ENCODE data around the gene SDK2.

Gene SDK2

DNA sequence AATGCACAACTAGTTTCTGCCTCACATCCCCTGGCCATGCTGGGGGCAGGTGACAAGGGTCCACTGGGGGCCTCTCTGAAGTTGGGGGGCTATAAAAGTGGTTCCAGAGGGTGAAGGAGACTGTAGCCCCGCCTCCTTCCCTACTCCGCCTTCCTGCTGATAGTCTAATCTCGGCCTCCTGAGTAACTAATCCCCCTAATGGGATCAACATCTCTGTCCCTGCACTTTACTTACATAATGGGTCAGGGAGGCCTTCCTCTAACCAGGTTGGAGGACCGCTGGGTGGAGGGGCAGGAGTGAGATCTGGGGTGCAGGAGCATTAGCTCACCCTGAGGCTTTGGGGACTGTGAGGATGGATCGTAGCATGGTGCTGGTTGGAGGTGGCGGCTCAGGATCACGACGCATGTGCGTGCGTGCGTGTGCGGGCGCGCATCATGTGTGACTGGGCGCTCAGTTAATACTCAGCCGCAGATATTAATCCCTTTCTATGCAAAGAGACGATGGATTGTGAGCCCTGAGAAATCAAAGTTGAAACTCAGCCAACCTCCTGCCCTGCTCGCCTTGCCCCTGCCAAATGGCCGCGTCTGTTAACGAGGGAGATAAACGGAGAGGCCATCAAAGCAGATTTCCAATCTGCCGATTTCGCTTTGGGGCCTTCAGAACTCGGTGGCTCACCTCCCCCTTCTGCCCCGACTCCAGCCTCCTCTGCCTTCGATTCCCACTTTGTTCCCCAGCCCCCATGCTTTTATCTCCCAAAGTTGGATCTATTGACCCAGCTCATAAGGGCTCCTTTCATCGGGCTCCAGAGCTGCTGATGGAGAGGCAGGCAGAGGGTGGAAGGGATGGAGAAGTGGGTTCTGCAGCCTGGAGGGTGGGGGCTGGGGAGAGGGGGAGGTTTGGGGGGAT, 107.3 kb downstream of the SDK2 start:
- DNase-seq = peak; percentile 38
- H3K9me3 ChIP-seq = no peaks in the 10 kb centered on the region
- peaks cover 18% of the 10 kb centered on the region for H3K4me1 ChIP-seq
- H3K27me3 ChIP-seq = peaks cover 4% of the 10 kb centered on the region; the same call in 1 of the 2 replicates
- peak overlapping the region; percentile 34 for H3K4me3 ChIP-seq (ENCODE audit: low read depth, low read length)
- TF ChIP-seq, protein P1, sequence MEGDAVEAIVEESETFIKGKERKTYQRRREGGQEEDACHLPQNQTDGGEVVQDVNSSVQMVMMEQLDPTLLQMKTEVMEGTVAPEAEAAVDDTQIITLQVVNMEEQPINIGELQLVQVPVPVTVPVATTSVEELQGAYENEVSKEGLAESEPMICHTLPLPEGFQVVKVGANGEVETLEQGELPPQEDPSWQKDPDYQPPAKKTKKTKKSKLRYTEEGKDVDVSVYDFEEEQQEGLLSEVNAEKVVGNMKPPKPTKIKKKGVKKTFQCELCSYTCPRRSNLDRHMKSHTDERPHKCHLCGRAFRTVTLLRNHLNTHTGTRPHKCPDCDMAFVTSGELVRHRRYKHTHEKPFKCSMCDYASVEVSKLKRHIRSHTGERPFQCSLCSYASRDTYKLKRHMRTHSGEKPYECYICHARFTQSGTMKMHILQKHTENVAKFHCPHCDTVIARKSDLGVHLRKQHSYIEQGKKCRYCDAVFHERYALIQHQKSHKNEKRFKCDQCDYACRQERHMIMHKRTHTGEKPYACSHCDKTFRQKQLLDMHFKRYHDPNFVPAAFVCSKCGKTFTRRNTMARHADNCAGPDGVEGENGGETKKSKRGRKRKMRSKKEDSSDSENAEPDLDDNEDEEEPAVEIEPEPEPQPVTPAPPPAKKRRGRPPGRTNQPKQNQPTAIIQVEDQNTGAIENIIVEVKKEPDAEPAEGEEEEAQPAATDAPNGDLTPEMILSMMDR (IDR thresholded peaks at IDR 0.05; ENCODE audit: low read depth, low read length) = no peak
- H3K36me3 ChIP-seq = no peaks in the 10 kb centered on the region

DNA sequence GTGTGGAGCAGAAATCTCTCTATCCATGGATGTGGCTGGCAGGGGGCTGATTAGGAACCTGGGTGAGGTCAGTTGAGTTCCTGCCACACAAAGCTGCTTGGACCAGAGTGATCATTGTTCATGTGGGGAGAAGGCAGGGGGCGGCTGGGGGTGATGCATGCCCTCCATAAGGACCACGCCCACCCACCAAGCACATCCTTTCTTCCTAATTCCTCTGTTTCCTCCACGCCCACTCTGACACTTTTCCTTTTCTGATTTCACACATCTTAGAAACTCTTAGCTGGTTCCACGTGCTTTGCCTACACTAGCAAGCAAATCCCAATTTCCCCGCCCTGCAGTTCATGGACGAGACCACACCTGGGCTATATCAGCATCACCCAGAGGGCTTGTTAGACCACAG, 108.5 kb downstream of the SDK2 start:
- H3K36me3 ChIP-seq = no peaks in the 10 kb centered on the region

DNA sequence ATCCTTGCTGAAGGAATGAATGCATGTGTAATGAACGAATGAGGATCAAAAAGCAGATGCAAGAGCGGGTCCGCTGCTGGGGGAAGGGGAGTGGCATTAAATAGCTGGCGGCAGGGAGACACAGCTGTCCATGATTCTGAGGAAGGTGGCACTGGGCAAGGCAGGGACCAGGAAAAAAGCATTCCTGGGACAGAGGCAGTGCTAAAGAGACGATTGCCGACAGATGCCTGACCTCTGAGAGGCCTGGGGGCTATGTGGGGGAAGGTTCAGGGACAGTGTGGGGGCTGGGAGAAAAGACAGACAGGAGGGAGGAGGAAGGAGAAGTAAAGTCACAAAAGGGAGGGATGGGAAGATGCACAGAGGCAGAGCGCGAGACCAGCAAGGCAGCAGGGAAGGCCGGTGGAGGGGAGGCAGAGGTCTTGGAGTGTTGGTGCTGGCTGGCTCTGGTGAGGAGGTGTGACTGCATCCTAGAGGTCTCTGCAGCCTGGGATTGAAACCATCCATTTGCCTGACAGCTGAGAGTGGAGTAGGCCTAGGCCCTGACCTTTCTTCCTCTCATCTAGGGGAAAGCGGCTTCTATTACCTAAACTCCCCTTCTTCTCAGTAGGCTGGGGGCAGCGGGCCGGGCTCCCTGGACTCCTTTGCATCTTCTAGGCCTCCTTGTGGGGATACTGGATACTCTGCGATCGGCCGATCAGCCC, 109.9 kb downstream of the SDK2 start:
- DNase-seq = no peak
- H3K9me3 ChIP-seq = no peaks in the 10 kb centered on the region
- H3K4me3 ChIP-seq (ENCODE audit: low read depth, low read length) = no peak overlapping the region
- H3K36me3 ChIP-seq = no peaks in the 10 kb centered on the region
- TF ChIP-seq, protein P1 (IDR thresholded peaks at IDR 0.05; ENCODE audit: low read depth, low read length) = no peak
- peaks cover 4% of the 10 kb centered on the region for H3K27me3 ChIP-seq
- peaks cover 29% of the 10 kb centered on the region for H3K4me1 ChIP-seq

More for the DNA sequence above, 108.5 kb downstream of the SDK2 start:
- Histone ChIP-seq H3K4me3 (ENCODE audit: low read depth, low read length) (no peak overlapping the region), H3K4me1 (peaks cover 29% of the 10 kb centered on the region), H3K9me3 (no peaks in the 10 kb centered on the region), H3K27me3 (peaks cover 4% of the 10 kb centered on the region; the same call in 1 of the 2 replicates)
- no peak for DNase-seq
- TF ChIP-seq, protein P1 (IDR thresholded peaks at IDR 0.05; ENCODE audit: low read depth, low read length) = no peak

DNA sequence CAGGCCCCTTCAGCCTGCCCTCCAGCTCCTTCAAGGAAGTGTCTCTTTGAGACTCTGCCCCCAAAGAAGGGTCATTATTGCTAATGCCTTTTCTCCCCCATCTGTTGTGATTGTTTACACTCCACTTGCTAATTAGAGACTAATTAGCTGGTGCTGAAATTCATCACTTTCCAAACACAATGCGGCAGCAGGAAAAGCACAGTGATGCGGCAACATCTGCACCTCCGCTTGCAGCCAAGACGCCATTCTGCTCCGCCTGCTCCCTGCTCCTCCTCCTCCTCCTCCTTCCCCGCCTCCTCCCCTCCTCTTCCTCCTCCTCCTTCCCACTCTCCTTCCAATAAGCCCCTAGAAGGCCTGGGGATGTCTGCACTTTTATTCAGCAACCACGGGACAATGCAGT, 110.5 kb downstream of the SDK2 start:
- no peaks in the 10 kb centered on the region for H3K36me3 ChIP-seq
- no peak overlapping the region for H3K4me3 ChIP-seq (ENCODE audit: low read depth, low read length)
- DNase-seq = no peak
- H3K27me3 ChIP-seq = peaks cover 4% of the 10 kb centered on the region
- H3K4me1 ChIP-seq = peaks cover 29% of the 10 kb centered on the region
- no peaks in the 10 kb centered on the region for H3K9me3 ChIP-seq
- TF ChIP-seq, protein P1 (IDR thresholded peaks at IDR 0.05; ENCODE audit: low read depth, low read length) = no peak

DNA sequence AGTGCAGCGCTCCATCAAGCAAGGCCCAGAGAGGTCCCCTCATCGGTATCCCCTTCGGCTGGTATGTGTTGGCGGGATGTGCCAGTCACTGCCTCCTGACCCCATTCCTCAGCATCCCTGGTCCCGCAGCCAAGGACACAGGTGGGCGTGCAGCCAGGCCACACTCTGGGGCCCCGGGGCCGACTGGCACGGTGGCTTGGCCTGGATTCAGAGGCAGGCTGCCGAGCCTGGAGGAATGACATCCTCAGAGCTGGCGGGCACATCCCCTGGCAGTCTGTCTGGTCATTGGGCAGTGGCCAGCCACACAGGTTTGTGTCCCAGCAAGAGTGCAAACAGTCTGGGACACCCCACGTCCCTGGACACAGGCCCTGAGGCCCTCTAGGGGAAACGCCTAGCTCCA, 111.1 kb downstream of the SDK2 start:
- Histone ChIP-seq H3K27me3 (peaks cover 4% of the 10 kb centered on the region), H3K36me3 (no peaks in the 10 kb centered on the region), H3K9me3 (no peaks in the 10 kb centered on the region), H3K4me3 (ENCODE audit: low read depth, low read length) (no peak overlapping the region), H3K4me1 (peaks cover 29% of the 10 kb centered on the region)
- TF ChIP-seq, protein P1 (IDR thresholded peaks at IDR 0.05; ENCODE audit: low read depth, low read length) = no peak
- peak; percentile 34 for DNase-seq
